HepG2 (cell line): ENCODE measurements around the gene KRT15. TPM values are rescaled to one million over a fixed set of nuclear protein-coding genes. Genes with fewer than 3 reads are reported as not detected.

ENCODE experiments used
- BHLHE40 ChIP-seq: IDR thresholded peaks from 2 replicates; pipeline ENCODE4 v1.6.1; 2011; ENCODE audit warnings: low read length, improper control_type of control experiment
- CENPT ChIP-seq: sonication (generic); formaldehyde crosslinking; IDR thresholded peaks from 2 replicates; pipeline ENCODE4 v1.8.0; 2022; ENCODE audit warnings: low read depth, mild to moderate bottlenecking, moderate library complexity, missing genetic modification reagents
- CHD4 ChIP-seq: fragments of 200-600 bp; sonication (generic); IDR thresholded peaks from 2 replicates; pipeline ENCODE4 v1.7.0; 2017; ENCODE audit warnings: mild to moderate bottlenecking, low read length, borderline replicate concordance
- FOXJ3 ChIP-seq: sonication (generic); formaldehyde crosslinking; IDR thresholded peaks from 2 replicates; pipeline ENCODE4 v1.4.0; 2020; ENCODE audit warnings: missing genetic modification reagents, mild to moderate bottlenecking, borderline replicate concordance
- HHEX ChIP-seq: IDR thresholded peaks from 2 replicates; pipeline ENCODE4 v1.6.1; 2016; ENCODE audit warnings: control low read depth
- HMGA1 ChIP-seq: sonication (generic); formaldehyde crosslinking; conservative IDR thresholded peaks from 2 replicates; pipeline ENCODE4 v1.4.0; 2020; ENCODE audit warnings: missing genetic modification reagents
- HNRNPL ChIP-seq: fragments of 200-400 bp; formaldehyde crosslinking; IDR thresholded peaks from 2 replicates; pipeline ENCODE4 v1.6.1; 2017; ENCODE audit warnings: mild to moderate bottlenecking, low read depth, low read length
- HOXD1 ChIP-seq: sonication (generic); formaldehyde crosslinking; IDR thresholded peaks from 2 replicates; pipeline ENCODE4 v1.5.0; 2020; ENCODE audit warnings: missing genetic modification reagents
- ISX ChIP-seq: sonication (generic); formaldehyde crosslinking; conservative IDR thresholded peaks from 2 replicates; pipeline ENCODE4 v1.5.0; 2020; ENCODE audit warnings: missing genetic modification reagents
- POLR2G ChIP-seq: fragments of 200-400 bp; formaldehyde crosslinking; IDR thresholded peaks from 2 replicates; pipeline ENCODE4 v1.6.1; 2018; ENCODE audit warnings: mild to moderate bottlenecking, low read depth, low read length, moderate library complexity
- SNAPC2 ChIP-seq: sonication (generic); formaldehyde crosslinking; IDR thresholded peaks from 2 replicates; pipeline ENCODE4 v1.8.1; 2022; ENCODE audit warnings: mild to moderate bottlenecking, missing genetic modification reagents
- SRSF4 ChIP-seq: fragments of 200-400 bp; formaldehyde crosslinking; IDR thresholded peaks from one replicate; pipeline ENCODE4 v1.6.1; 2018; ENCODE audit warnings: mild to moderate bottlenecking, low read depth, low read length, moderate library complexity; ENCODE audit not compliant: poor library complexity, severe bottlenecking
- TOPORS ChIP-seq: sonication (generic); formaldehyde crosslinking; IDR thresholded peaks from 2 replicates; pipeline ENCODE4 v1.8.0; 2023; ENCODE audit warnings: mild to moderate bottlenecking, missing genetic modification reagents
- ZBTB20 ChIP-seq: sonication (generic); formaldehyde crosslinking; IDR thresholded peaks from 2 replicates; pipeline ENCODE4 v1.8.1; 2023; ENCODE audit warnings: missing genetic modification reagents, low read depth, mild to moderate bottlenecking, borderline replicate concordance
- ZNF232 ChIP-seq: sonication (generic); formaldehyde crosslinking; IDR thresholded peaks from 2 replicates; pipeline ENCODE4 v1.4.0; 2020; ENCODE audit warnings: missing genetic modification reagents, borderline replicate concordance
- ZNF263 ChIP-seq: sonication (generic); formaldehyde crosslinking; IDR thresholded peaks from 2 replicates; pipeline ENCODE4 v1.4.0; 2020; ENCODE audit warnings: missing genetic modification reagents
- polyA plus RNA-seq, 8 experiments: library from polyadenylated mRNA; depleted of rRNA in 3 of 8; stranded (reverse) in 7 of 8; unstranded in 1 of 8; fragments of >200 nt; fragmentation: Illumina TruSeq in 4 of 8; extraction: Trizol in 4 of 8; gene quantifications; 2 replicates each; pipeline versions ENCODE4 v1.2.1 to v1.2.3, GENCODE V29; 2011 to 2016; ENCODE audit warnings: low read depth in 4 of 8, missing spikeins in 1 of 8, mixed read lengths in 1 of 8; ENCODE audit not compliant: insufficient read depth in 1 of 8
- total RNA-seq, 5 experiments: library from RNA; depleted of rRNA; stranded (reverse); fragments of >200 nt; fragmentation: Illumina TruSeq; extraction: Trizol; gene quantifications; 2 replicates each; pipeline ENCODE4 v1.2.3, GENCODE V29; 2016; ENCODE audit warnings: low read depth in 1 of 5
- TF ChIP-seq, protein P1 (sequence below): sonication (generic); formaldehyde crosslinking; IDR thresholded peaks from 2 replicates; pipeline ENCODE4 v1.5.0; 2020; ENCODE audit warnings: mild to moderate bottlenecking, missing genetic modification reagents
- TF ChIP-seq, protein P2 (sequence below), 2 experiments: IDR thresholded peaks; 2 replicates each; pipeline ENCODE4 v1.6.1; 2011 to 2012; ENCODE audit warnings: low read length in 2 of 2, borderline replicate concordance in 1 of 2, low read depth in 1 of 2, mild to moderate bottlenecking in 1 of 2, moderate library complexity in 1 of 2
- TF ChIP-seq, protein P3 (sequence below): sonication (generic); formaldehyde crosslinking; IDR thresholded peaks from 2 replicates; pipeline ENCODE4 v1.5.0; 2020; ENCODE audit warnings: mild to moderate bottlenecking, missing genetic modification reagents
- TF ChIP-seq, protein P4 (sequence below): sonication (generic); formaldehyde crosslinking; IDR thresholded peaks from 2 replicates; pipeline ENCODE4 v1.8.1; 2023; ENCODE audit warnings: missing genetic modification reagents, inconsistent platforms, borderline replicate concordance
- TF ChIP-seq, protein P5 (sequence below): IDR thresholded peaks from 2 replicates; pipeline ENCODE4 v1.6.1; 2016; ENCODE audit warnings: mild to moderate bottlenecking, missing biosample characterization, missing genetic modification reagents
- TF ChIP-seq, protein P6 (sequence below): sonication (generic); formaldehyde crosslinking; conservative IDR thresholded peaks from 2 replicates; pipeline ENCODE4 v1.4.0; 2020; ENCODE audit warnings: missing genetic modification reagents

The KRT15 gene
- total and polyA plus RNA-seq, 2 of the 13 experiments (the other 11 are each of a cell fraction or from before 2014, with no cell fraction given): 0.46 to 0.63 TPM

DNA sequence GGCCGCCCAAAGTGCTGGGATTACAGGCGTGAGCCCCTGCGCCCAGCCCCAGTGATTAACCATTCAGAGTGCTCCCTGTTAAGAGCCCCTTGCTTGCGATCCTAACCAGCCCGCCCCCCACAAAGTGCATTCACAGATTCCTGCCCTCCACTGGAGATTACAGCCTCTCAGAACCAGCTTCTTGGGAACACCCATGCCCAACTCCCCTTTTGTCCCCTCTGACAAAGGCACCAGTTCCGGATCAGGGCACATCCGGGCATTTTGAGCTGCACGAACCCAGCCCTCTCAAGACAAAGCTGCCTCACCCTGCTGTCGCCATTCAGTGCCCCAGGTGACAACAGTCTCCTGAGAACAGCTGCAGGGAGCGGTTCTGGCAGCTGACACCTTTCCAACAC lies 10.3 kb upstream of the KRT15 start (continued):
- TF ChIP-seq, protein P1, sequence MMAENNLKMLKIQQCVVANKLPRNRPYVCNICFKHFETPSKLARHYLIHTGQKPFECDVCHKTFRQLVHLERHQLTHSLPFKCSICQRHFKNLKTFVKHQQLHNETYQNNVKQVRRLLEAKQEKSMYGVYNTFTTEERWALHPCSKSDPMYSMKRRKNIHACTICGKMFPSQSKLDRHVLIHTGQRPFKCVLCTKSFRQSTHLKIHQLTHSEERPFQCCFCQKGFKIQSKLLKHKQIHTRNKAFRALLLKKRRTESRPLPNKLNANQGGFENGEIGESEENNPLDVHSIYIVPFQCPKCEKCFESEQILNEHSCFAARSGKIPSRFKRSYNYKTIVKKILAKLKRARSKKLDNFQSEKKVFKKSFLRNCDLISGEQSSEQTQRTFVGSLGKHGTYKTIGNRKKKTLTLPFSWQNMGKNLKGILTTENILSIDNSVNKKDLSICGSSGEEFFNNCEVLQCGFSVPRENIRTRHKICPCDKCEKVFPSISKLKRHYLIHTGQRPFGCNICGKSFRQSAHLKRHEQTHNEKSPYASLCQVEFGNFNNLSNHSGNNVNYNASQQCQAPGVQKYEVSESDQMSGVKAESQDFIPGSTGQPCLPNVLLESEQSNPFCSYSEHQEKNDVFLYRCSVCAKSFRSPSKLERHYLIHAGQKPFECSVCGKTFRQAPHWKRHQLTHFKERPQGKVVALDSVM: 0 out of 2 replicates have a peak, but pooled peaks have one; percentile 2
- TF ChIP-seq, protein P2, sequence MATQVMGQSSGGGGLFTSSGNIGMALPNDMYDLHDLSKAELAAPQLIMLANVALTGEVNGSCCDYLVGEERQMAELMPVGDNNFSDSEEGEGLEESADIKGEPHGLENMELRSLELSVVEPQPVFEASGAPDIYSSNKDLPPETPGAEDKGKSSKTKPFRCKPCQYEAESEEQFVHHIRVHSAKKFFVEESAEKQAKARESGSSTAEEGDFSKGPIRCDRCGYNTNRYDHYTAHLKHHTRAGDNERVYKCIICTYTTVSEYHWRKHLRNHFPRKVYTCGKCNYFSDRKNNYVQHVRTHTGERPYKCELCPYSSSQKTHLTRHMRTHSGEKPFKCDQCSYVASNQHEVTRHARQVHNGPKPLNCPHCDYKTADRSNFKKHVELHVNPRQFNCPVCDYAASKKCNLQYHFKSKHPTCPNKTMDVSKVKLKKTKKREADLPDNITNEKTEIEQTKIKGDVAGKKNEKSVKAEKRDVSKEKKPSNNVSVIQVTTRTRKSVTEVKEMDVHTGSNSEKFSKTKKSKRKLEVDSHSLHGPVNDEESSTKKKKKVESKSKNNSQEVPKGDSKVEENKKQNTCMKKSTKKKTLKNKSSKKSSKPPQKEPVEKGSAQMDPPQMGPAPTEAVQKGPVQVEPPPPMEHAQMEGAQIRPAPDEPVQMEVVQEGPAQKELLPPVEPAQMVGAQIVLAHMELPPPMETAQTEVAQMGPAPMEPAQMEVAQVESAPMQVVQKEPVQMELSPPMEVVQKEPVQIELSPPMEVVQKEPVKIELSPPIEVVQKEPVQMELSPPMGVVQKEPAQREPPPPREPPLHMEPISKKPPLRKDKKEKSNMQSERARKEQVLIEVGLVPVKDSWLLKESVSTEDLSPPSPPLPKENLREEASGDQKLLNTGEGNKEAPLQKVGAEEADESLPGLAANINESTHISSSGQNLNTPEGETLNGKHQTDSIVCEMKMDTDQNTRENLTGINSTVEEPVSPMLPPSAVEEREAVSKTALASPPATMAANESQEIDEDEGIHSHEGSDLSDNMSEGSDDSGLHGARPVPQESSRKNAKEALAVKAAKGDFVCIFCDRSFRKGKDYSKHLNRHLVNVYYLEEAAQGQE (IDR thresholded peaks at IDR 0.05; ENCODE audit: borderline replicate concordance in 1 of 2, low read depth in 1 of 2, low read length in 2 of 2): no peak
- TF ChIP-seq POLR2G (no peak), CENPT (CRISPR knock-in tag) (no peak), TOPORS (CRISPR knock-in tag) (no peak), ISX (no peak), BHLHE40 (no peak), SNAPC2 (CRISPR knock-in tag) (no peak), HHEX (CRISPR knock-in tag) (no peak), HOXD1 (CRISPR knock-in tag) (no peak), ZNF232 (CRISPR knock-in tag) (no peak), HMGA1 (CRISPR knock-in tag) (no peak), ZBTB20 (CRISPR knock-in tag) (no peak), SRSF4 (no peak), FOXJ3 (CRISPR knock-in tag) (no peak), HNRNPL (no peak), ZNF263 (CRISPR knock-in tag) (peak; percentile 53), CHD4 (no peak)
- TF ChIP-seq, protein P3, sequence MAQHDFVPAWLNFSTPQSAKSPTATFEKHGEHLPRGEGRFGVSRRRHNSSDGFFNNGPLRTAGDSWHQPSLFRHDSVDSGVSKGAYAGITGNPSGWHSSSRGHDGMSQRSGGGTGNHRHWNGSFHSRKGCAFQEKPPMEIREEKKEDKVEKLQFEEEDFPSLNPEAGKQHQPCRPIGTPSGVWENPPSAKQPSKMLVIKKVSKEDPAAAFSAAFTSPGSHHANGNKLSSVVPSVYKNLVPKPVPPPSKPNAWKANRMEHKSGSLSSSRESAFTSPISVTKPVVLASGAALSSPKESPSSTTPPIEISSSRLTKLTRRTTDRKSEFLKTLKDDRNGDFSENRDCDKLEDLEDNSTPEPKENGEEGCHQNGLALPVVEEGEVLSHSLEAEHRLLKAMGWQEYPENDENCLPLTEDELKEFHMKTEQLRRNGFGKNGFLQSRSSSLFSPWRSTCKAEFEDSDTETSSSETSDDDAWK (CRISPR knock-in tag): no peak
- TF ChIP-seq, protein P4, sequence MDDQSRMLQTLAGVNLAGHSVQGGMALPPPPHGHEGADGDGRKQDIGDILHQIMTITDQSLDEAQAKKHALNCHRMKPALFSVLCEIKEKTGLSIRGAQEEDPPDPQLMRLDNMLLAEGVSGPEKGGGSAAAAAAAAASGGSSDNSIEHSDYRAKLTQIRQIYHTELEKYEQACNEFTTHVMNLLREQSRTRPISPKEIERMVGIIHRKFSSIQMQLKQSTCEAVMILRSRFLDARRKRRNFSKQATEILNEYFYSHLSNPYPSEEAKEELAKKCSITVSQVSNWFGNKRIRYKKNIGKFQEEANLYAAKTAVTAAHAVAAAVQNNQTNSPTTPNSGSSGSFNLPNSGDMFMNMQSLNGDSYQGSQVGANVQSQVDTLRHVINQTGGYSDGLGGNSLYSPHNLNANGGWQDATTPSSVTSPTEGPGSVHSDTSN (CRISPR knock-in tag): no peak
- TF ChIP-seq, protein P5, sequence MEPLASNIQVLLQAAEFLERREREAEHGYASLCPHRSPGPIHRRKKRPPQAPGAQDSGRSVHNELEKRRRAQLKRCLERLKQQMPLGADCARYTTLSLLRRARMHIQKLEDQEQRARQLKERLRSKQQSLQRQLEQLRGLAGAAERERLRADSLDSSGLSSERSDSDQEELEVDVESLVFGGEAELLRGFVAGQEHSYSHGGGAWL (CRISPR knock-in tag): no peak
- TF ChIP-seq, protein P6, sequence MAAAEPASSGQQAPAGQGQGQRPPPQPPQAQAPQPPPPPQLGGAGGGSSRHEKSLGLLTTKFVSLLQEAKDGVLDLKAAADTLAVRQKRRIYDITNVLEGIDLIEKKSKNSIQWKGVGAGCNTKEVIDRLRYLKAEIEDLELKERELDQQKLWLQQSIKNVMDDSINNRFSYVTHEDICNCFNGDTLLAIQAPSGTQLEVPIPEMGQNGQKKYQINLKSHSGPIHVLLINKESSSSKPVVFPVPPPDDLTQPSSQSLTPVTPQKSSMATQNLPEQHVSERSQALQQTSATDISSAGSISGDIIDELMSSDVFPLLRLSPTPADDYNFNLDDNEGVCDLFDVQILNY (CRISPR knock-in tag): no peak
